ENCODE measurements around the gene ZNF880. TPM values are rescaled to one million over a fixed set of nuclear protein-coding genes. Genes with fewer than 3 reads are reported as not detected.

The ZNF880 gene
- total RNA-seq, result 21.9 and 34.0 TPM in 2 replicates

DNA sequence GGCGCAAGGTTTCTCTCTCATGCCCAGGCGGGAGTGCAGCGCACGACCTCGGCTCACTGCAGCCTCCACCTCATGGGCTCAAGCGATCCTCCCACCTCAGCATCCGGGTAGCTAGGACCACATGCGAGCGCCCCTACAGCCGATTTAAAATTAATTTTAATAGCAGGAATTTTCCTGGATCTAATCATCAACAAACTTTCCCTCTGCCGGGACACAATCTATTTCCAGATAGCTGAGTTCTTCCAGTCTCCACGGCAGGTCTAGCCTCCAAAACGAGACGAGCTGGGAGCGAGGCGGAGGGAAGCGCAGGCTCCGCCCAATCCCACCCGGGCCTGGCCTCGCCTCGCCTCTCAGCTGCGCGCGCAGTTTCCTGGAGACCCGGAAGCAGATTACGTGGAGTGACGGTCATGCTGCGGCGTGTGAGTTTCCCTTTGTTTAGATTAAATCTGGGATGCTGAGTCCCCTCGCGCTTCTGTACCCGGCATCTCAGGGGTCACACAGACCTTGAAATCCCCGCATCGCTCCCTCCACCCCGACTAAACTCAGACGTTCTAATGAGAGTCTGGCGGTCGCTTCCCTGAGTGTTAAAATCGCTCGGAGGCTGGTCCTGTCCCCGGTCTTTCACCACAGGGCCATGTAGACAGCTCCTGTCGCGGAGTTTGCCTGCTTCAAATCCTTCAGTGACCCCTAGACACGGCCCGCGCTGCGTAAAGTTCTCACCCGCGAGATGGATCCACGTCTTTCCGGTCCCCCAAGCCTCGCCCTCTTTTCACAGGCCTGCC is at the start of gene ZNF880:
ZNF880 (plus strand) TSS at position 365 of the 782 bp plus-strand sequence; CDS start at position 408, 43 bp downstream.

DNA sequence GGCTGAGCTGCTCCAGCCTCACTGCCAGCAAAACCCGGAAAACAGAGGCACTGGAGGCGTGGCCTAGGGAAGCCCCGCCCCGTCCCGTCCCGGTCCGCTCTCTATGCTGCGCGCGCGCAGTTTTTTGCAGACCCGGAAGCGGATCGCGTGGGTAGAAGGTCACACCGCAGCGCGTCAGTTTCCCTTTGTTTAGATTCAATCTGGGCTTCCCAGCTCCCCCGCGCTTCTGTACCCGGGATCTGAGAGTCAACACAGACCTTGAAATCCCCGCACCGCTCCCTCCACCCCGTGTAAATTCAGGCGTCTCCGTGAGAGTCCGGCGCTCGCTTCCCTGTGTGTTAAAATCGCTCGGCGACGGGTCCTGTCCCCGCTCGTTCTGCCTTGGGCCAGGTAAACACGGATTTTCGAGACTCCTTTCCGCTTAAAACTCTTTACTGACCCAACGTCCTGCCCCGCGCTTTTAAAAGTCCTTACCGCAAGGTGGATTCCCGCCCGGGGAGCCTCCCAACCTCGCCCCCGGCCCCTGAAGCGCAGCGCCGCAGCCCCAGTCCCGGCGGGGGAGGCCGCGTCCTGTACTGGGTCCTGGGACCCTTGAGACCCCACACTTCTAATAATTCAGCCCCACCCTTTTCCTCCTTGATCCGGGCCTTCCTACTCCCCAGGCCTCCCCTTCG is 33.5 kb upstream of the ZNF880 start, which contains the start of gene ZNF610:
ZNF610 (plus strand) TSS at position 127 of the 674 bp plus-strand sequence. CDS start 12,930 bp downstream, outside the sequence.

DNA sequence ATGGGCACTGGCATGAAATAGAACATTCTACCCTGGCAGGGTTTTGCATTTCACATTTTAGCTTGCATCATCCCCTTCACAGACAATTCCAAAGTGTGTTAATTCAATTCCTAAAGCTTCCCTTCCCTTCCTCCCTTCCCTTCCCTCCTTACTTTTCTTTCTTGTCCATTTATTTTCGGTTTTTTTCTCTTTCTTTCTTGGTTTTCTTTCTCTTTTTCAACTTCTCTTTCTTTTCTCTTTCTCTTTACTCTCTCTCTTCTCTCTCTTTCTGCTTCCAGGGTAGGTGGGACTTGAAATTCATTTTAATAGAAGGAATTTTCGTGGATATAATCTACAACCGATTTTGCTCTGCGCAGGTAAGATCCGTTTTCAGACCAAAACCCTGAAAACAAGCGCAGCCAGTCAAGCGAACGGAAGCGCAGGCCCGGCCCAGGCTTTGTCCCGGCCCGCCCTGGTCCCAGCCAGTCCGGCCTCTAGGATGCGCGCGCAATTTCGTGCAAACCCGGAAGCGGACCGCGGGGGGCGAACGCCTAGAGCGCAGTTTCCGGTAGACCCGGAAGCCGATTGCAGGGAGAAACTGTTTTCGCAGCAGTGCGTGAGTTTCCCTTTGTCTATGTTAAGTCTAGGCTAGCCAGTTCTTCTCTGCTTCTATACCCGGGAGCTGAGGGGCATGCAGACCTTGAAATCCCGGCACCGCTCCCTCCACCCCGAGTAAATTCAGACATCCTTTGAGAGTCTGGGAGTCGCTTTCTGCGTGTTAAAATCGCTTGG is 27.8 kb downstream of the ZNF880 start, which contains the start of gene ZNF528:
ZNF528 (plus strand) TSS at position 540 of the 771 bp plus-strand sequence. CDS start 4,165 bp downstream, outside the sequence.

DNA sequence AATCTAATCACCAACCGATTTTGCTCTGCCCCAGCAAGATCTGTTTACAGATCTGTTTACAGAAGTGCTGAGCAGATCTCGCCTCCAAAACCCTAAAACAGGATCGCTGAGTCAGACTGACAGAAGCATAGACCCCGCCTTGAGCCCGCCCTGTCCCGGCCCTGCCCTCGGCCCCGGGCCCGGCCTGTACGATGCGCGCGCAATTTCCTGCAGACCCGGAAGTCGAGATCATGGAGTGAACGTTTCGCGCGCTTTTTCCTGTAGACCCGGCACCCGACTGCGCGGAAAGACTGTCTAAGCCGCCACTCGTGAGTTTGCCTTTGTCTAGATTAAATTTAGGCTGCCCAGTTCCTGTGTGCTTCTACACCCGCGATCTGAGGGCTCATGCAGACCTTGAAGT is 59.2 kb downstream of the ZNF880 start, which contains the start of gene ZNF534:
ZNF534 (plus strand) TSS at position 212 of the 400 bp plus-strand sequence. CDS start 2,327 bp downstream, outside the sequence.

Other genes starting within 250 kb of the ZNF880 start
- gene ZNF616, start 230.0 kb upstream of the ZNF880 start, total RNA-seq, result 11.3 and 13.2 TPM in 2 replicates
- gene ZNF836, start 198.3 kb upstream of the ZNF880 start, total RNA-seq, result 7.6 and 11.1 TPM in 2 replicates
- 238 and 278 TPM in 2 replicates for gene PPP2R1A, start 179.9 kb upstream of the ZNF880 start, total RNA-seq
- gene ZNF766, start 100.3 kb upstream of the ZNF880 start, total RNA-seq, result 13.2 and 15.4 TPM in 2 replicates
- gene ZNF480, start 72.8 kb upstream of the ZNF880 start, total RNA-seq, result 3.7 and 4.2 TPM in 2 replicates
- gene ZNF610, start 33.7 kb upstream of the ZNF880 start, total RNA-seq, result 3.5 and 4.8 TPM in 2 replicates
- 17.1 and 25.2 TPM in 2 replicates for gene ZNF528, start 27.9 kb downstream of the ZNF880 start, total RNA-seq
- 0.07 and 0.23 TPM in 2 replicates for gene ZNF534, start 59.2 kb downstream of the ZNF880 start, total RNA-seq
- gene ZNF578, start 83.6 kb downstream of the ZNF880 start, total RNA-seq, result 4.6 and 5.5 TPM in 2 replicates
- gene ZNF808, start 157.7 kb downstream of the ZNF880 start, total RNA-seq, result 23.9 and 24.8 TPM in 2 replicates
- gene ZNF701, start 200.4 kb downstream of the ZNF880 start, total RNA-seq, result 15.6 and 15.7 TPM in 2 replicates